Stimulated activated CD4-positive, alpha-beta T cell treated with anti-CD3 and anti-CD28 coated beads, Interleukin-2, amount 100 ng/mL, for 4 hours (primary cell): ENCODE measurements around the gene DNAH2.

Source experiments
- DNase-seq: peaks from one replicate; pipeline ENCODE4 v3.0.0-alpha.2; 2020; ENCODE audit warnings: low read depth

The DNAH2 gene

GRCh38 chr17:7721612-7722011, 4.1 kb downstream of the DNAH2 start:
- DNase-seq, result no peak

DNA sequence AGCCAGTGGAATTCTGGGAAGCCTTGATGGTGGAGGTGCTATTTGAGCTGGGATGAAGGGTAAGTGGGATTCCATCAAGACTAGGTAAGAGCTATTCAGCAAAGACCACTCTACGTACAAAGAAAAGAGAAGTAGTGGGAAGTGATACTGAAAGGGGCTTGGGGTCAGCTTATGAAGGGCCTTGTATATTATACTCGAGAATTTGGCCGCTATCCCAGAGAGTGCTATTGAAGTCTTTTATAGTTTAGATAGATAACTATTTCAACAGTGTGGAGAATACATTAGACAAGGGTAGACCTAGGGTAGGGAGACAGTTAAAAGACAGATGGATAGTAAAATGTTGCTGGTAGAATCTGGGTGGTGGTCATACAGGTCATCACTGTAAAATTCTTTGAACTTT, 10.3 kb downstream of the DNAH2 start:
- no peak for DNase-seq

- DNase-seq, result no peak
Measured at GRCh38 chr17:7729816-7730215, 12.3 kb downstream of the DNAH2 start.

DNA sequence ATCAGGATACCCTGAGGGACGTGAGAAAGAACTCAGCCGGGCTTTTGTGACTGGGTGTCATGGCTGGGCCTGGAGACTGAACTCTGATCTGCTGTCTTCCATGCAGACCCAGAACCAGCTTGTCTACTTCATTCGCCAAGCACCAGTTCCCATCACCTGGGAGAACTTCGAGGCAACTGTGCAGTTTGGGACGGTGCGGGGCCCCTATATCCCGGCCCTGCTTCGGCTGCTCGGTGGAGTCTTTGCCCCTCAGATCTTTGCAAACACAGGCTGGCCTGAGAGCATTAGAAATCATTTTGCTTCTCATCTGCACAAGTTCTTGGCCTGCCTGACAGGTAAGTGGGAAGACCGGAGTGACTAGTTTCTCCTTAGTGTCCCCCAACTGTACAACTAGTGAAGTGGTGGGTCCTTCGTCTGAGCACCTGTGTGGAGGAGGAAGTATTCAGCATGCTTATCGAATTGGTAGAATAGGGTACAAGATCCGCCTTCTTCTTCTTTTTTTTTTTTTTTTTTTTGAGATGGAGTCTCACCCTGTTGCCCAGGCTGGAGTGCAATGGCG, 15.5 kb downstream of the DNAH2 start:
- DNase-seq, result no peak

- no peak for DNase-seq
Measured at GRCh38 chr17:7737601-7738000, 20.1 kb downstream of the DNAH2 start.

GRCh38 chr17:7739746-7740145, 22.2 kb downstream of the DNAH2 start:
- no peak for DNase-seq

- no peak for DNase-seq
Measured at GRCh38 chr17:7740481-7741001, 23.0 kb downstream of the DNAH2 start.

DNA sequence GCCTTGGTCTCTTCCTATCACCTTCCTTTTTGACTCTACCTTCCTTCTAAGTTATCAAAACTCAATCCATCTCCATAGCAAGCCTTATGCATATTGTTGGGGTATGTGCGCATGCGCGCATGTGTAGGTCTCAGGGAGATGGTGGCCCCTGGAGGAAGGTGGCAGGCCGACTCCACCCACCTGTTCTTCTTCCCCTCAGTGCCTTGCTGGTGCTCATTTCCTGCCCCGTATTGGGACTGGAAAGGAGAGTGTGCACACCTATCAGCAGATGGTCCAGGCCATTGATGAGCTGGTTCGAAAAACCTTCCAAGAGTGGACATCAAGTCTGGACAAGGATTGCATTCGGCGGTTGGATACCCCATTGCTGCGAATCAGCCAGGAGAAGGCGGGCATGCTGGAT, 25.2 kb downstream of the DNAH2 start:
- no peak for DNase-seq

DNA sequence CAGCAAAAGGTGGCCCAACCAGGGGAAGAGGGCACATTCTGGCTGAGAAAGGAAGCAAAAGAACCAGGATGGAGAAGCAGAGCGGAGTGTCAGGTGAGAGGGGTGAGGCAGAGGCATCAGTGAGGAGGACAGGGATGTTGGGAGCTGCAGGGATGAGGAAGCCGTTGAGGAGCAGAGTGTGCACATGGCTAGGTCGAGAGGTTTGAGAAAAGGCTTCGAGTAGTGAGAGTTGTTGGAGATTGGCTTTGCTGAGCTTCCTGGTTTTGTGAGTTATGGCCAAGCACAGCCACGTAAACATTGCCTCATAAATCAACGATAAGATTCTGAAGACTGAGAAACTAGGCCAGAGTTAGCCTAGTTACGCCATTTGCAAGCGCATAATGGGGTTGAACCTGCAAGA, 26.9 kb downstream of the DNAH2 start:
- no peak for DNase-seq

GRCh38 chr17:7745748-7746470, 28.4 kb downstream of the DNAH2 start:
- DNase-seq, result no peak

DNA sequence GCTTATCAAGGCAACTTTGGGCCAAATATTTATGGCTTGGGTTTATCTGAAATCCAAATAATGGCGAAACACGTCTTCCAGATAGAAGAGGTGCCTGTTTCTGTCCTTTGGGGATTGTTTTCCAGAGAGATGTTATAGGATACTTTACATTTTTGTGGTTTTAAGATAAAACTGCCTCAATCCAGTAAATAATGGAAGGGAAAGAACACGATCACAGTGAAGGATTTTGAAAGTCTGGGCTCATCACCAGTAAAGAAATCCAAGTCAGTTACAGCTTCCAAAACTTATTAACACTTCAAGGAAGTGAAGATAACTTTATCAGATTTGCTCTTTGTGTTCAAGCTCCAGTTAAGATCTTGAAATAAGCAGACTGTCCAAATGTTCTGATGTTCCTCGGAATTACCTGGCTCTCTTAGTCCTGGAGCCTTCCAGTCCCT, 30.1 kb downstream of the DNAH2 start:
- DNase-seq, result no peak

DNA sequence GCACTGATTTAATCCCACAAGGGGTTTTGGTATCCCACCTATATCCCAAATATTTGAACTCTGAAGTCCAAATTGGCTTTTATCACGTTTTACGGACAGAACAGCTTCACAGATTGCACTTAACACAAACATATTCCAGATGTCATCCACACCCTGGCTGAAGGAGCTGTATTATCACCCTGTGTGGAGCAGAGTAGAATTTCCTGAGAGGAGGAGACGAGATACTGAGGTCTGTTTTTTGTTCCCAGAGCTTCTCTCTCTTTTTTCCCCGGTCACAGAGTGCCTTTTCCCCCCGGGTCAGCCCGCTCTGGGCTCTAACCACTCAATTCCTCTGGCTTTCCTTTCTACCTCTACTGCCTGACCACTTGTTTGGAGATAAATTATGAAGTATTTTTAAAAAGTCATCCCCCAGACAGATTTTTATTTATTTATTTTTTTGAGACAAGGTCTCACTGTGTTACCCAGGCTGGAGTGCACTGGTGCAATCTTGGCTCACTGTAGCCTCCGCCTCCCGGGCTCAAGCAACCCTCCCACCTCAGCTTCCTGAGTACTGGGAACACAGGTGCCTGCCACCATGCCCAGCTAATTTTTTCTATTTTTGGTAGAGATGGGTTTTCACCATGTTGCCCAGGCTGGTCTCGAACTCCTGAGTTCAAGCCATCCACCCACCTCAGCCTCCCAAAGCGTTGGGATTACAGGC, 30.7 kb downstream of the DNAH2 start:
- DNase-seq, result no peak

- no peak for DNase-seq
Measured at GRCh38 chr17:7750321-7750821, 32.8 kb downstream of the DNAH2 start.

DNA sequence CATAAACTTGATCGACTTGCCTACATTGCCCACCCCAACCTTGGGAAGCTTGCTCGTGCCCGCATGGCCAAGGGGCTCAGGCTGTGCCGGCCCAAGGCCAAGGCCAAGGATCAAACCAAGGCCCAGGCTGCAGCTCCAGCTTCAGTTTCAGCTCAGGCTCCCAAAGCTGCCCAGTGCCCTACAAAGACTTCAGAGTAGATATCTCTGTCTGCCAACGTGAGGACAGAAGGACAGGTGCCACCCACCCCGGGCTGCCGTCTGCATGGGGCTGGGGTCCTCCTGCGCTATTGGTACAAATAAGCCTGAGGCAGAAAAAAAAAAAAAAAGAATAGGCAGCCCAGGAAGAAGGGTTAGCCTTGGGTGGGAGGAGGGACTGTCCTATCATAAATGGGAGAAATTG, 37.1 kb downstream of the DNAH2 start:
- DNase-seq, result no peak

DNA sequence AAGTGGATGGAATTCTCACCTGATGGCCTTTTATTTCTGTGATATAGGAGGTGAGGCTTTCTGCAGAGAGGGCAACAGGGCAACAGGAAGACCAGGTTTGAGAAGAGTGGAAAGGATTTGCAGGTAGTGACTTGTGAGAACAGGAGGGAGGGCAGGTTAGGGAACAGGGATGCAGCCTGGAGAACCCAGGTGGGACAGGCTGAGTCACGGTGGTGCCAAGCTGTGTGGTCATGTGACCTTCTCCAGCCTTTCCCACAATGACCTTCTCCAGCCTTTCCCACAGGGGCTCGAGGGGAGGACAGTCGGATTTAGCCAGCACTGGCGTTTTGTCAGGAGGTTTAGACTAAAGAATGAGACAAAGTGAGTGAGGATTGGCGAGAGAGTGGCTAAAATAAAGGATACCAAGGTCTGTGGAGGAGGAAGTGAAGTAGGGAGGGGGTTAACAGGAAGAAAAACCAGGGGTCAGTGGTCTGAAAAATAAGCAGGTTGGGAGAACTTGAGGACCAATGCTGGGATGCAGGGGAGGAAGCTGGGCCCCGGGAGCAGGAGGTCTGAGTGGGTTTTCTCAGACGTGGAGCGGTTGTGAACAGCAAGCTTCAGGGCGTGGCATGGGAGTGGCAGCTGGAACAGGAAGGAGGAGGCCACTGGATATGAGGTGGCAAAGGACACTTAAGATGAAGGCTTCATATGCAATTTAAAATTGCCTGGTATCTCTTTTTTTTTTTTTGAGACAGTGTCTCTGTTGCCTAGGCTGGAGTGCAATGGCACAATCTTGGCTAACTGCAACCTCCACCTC, 37.7 kb downstream of the DNAH2 start:
- DNase-seq, result no peak

GRCh38 chr17:7756968-7757367, 39.4 kb downstream of the DNAH2 start:
- no peak for DNase-seq

- DNase-seq, result no peak
Measured at GRCh38 chr17:7763919-7764318, 46.4 kb downstream of the DNAH2 start.

DNA sequence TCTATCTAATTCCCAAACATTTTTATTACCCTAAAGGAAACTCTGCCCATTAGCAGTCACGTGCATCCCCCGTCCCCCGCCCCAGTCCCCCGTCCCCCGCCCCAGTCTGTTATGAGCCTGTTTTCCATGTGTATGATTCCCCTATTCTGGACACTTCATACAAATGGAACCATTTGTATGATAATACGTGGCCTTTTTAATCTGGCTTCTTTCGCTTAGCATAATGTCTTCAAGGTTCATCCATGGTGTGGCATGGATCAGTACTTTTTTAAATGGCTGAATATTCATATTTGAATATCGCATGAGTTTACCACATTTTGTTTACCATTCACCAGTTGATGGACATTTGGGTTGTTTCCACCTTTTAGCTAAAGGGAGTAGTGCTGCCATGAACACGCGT, 49.5 kb downstream of the DNAH2 start:
- DNase-seq, result no peak

DNA sequence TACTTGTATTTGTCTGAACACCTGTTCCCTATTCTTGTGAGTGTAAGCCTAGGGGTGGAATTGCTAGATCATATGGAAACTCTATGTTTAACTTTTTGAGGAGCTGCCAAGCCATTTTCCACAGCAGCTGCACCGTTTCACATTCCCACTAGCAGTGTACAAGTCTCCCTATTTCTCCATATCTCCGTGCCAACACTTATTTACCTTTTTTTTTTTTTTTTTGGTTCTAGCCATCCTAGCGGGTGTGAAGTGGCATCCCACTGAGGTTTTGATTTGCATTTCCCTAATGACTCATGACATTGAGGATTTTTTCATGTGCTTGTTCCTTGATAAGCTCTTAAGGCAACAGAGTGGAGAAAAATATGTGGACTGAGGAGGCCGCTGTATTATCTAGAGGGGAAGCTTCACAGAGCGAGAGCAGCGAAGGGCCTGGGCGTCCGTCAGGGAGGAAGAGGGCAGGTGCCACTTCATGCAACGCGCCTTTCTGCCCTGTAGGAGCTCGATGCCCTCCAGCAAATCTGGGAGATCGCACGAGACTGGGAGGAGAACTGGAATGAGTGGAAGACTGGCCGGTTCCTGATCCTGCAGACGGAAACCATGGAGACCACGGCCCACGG, 50.0 kb downstream of the DNAH2 start:
- no peak for DNase-seq

- no peak for DNase-seq
Measured at GRCh38 chr17:7769854-7770253, 52.3 kb downstream of the DNAH2 start.

DNA sequence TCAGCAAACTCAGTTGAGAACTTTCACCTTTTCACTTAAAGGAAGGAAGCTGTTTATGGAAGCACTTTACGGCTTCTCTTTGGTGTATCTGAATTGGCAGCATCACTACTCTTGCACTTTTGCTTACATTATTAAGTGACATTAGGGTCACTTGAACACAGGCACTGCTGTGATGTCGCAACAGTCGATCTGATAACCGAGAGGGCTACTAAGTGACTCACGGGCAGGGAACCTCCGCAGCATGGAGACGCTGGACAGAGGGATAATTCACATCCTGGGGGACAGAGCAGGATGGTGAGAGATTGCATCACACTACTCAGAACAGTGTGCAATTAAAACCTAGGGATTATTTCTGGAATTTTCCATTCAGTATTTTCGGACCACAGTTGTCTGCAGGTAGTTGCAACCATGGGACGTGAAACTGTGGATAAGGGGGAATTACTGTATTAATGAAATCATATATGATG, 56.5 kb downstream of the DNAH2 start:
- no peak for DNase-seq

- no peak for DNase-seq
Measured at GRCh38 chr17:7775051-7775450, 57.5 kb downstream of the DNAH2 start.
